Activated naive CD4-positive, alpha-beta T cell treated with anti-CD3 and anti-CD28 coated beads, Interleukin-2, amount 50 U/mL, for 16 hours (primary cell): ENCODE data around the gene HPCAL4.
A peak's percentile ranks its signal among the peaks of the same experiment; 100 is the strongest.

Source experiments
- DNase-seq: peaks from one replicate; pipeline ENCODE4 v3.0.0-alpha.2; 2020

The HPCAL4 gene

DNA sequence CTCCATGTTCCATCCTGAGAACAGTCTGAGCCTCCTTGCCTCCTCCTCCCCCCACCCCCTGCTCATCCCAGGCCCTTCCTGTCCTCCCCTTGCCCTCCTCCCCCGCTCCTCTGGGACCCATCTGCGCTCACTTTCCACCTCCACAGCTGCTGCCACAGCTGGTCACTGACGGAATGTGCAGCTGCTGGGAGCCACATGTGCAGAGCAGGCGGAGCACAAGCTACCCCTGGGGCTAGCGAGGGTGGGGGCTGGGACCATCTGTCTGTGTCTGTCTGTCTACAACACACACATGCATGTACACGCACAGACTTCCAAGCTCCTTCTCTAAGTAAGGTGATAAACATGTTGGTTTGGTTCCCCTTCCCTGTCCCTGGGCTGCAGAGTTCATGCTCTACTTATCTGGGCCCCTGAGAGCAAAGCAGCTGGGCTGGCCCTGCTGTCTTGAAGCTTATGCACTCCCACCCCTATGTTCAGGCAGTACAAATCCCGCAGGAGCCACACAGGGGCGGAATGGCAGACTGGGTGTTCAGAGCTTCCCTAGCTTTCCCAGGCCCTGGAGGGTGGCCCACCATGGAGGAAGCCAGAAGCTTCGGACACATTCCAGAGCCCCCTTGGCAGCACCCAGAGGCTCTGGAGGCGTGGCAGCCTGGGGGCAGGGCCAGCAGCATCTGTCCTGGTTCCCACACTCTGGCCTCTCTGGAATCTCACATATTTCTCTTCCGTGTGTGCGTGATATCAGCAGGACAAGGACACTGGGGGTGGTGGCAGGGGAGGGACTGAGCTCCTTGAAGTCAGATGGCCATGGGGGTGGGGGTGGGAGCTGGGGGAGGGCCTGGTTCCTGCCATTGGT, 44.8 kb downstream of the HPCAL4 start:
- no peak for DNase-seq

DNA sequence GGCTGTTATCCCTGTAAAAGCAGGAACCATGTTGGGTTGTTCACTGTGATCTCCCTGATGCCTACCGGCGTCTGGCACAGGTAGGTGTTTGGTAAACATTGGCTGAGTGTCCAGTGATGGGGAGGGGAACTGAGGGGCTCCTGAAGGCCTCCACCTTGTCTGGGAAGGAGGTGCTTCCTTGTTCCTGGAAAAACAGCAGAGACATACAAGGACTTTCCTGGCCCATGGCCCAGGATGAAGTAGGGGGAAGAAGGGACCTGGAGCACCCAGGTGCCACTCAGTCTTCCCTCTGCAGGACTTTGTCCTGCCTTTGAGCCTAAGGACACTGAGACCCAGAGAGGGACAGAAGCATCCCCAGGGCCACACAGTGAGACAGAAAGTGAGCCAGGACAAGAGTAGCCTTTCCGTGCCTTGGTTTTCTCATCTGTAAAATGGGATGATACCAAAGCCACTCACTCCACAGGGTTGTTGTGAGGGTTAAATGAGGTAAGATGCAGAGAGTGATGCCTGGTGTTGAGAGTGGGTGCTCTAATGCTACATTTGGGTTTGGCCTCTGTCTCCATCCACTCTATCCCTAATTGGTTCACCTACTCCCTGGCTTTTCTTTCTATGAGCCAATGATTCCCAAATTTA, 45.7 kb downstream of the HPCAL4 start:
- no peak for DNase-seq

DNA sequence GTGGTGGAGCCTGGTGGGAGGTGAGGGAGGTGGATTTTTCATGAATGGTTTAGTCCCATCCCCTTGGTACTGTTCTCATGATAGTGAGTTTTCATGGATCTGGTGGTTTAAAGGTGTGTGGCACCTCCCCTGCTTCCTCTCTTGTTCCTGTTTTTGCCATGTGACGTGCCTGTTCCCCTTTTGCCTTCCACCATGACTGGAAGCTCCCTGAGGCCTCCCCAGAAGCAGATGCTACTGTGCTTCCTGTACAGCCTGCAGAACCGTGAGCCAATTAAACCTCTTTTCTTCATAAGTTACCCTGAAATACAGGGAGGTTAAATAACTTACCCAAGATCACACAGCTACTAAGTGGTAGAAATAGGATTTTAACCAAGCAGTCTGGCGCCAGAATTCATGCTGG, 47.5 kb downstream of the HPCAL4 start:
- no peak for DNase-seq

DNA sequence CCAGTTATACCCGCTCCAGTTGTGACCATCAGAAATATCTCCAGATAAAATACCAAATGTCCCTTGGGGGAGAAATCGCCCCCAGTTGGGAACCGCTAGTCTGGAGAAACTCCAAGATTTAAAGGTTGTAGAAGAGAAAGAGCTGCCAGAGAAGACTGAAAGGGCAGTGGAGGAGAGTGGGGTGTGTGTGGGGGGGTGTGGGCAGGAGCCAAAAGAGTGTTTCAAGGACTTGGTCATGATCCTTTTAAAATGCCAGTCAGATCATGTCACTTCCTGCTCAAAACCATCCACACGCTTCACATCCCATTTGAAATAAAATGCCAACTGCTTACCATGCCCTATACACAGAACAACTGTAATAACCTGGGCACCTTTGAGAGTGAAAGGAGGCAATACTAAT, 48.4 kb downstream of the HPCAL4 start:
- no peak for DNase-seq

DNA sequence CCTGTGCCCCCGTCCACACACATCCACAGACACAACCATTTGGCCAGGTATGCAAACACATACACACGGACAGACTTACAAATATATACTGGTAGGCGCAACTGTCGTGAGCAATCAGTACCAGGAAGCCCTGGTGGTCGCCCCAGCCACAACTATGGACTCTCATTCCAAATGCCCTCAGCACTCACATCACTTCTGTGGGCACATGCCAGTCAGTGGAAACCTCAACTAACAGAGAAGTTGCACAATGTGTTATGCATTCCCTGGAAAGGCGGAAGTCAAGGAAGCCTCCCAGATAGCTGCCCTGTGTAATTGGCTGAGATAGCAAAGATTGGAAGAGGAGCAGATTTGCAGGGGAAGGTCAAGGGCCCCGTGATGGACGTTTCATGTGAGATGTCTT, 50.4 kb downstream of the HPCAL4 start:
- no peak for DNase-seq

DNA sequence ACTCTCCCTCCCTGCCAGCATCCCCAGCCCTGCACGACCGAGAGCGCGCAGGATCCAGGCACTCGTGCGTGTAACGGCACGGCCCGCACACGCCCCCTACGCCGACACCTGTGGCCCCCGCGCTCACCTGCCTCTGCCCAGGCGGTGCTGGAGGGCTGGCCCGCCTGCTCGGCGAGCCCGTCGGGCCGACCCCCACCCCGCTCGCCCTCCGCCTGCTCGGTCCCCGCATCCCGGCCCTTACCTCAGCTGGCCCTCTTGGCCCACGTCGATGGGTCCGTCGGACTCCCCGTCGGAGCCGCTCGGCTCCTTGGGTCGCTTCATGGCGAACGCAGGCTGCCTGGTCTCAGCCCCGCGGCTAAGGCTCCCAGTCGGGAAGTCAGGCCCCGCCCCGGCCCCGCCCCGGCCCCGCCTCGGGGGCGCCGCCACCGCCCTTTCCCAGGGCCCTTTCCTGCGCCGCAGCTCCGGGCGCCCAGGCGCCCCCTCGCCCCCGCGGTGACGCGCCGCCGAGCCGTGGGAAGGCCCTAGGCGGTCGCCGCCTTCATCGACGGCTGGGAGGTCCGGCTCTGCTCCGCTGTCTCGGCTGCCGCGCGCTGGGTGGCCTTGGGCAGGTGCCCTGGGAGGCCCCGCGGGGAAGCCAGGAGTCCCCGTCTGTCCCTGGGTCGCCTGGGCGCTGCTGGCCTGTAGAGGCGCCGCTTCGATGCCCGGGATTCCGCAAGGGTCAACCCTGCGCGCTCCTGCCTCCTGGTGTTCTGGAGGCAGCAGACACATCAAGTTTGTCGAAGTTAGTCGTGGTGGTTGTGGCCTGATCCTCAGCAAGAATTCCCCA, 51.7 kb downstream of the HPCAL4 start, which contains the start of gene HEYL:
Gene HEYL (minus strand): TSS at position 339 of the 826 bp plus-strand sequence. CDS start 18 bp downstream, at position 321.
- peak; percentile 71 for DNase-seq

DNA sequence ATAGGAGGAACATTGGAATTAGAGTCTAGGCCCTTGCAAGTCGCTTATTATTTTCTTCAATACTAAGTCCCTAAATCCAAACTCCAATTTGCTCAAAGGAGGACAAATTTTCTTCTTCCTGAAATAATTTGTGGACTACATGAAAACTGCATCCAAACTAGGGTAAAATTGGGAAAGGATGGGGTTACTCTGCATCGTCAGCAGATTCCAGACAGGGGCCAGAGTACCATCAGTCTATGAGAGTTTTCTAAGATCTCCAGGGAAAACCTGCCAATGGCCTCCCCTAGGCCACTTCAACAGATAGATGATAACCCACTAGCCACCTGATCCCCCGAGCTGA, 52.3 kb downstream of the HPCAL4 start:
- DNase-seq, result no peak

DNA sequence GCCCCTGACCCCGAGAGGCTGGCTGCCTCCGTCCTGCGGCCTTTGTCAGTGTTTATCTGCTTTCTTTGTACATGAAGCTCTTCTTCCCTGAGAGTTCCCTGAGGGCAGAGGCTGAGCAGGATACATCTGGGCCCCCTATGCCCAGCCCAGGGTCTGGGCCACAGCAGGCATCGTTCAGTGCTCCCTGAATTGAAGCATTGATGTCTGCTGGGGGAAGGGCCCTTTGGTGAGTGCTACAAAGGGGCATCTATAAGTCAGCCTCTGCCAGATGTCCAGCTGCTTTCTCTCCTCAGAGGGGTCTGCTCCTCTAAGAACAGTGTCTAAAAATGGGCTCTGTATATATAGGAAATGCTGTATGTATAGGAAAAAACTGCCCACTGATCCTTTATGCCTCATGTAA, 53.9 kb downstream of the HPCAL4 start:
- DNase-seq, result no peak

DNA sequence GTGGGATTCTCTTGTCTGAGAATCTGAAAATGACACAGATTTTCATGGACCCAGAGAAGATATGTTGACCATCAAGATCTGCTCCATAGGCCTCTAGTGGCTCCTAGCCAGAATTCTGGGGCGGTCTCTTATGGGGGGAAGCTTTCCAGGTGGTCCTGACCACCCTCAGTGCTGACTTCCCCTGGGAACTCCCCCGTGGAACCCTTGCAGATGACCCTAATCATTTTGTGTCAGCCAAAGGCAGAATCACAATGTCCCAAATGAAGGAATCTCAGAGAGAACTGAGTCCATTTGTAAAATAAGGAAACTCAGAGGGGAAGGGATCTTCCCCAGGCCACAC, 55.4 kb downstream of the HPCAL4 start:
- no peak for DNase-seq

DNA sequence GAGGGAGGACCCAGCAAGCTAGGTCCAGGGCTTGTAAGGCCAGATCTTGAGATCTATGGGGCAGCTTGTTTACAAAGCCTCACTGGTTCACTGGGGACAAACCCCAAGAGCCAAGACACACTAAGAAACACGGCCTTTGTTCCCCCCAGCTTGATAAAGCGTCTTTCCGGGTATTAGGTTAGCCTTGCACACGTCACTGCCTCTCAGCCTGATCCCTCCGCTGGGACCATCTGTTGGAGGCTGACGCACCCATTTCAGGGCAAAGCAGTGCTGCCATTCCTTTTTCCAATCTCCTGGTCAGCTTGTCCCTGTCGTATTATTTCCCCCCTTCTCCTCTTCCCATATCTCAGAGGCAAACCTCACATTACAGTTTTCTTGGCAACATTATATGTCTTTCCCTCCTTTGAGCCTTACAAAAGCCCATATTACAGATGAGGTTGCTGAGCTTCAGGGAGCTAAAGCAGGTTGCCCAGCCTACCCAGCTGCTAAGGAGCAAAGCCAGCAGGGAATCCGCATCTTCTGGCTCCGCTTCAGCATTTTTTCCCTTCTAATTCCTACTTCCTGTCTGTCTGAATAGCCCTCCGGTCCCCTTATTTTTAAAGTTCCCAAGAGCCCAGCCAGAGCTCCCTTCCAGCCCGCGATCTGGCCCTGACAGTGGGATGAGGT, 55.9 kb downstream of the HPCAL4 start:
- DNase-seq, result no peak

DNA sequence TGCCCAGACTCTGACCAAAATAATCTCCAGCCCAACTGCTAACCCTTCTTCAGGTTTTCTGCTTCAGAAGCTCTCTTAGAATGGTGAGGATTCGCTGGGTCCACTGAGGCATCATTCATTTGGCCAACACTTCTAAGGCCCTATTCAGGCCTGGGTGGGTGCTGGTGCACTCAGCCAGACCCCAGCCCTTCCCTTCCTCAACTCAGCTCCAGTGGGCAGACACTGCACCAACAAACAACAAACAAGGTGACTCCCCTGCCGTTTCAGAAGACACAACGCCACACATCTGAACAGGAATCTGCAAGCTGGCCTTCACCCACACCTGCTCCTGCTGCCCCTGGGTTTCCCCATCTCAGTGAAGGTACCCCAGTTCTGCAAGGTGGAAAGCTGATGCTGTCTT, 57.8 kb downstream of the HPCAL4 start:
- DNase-seq, result no peak

DNA sequence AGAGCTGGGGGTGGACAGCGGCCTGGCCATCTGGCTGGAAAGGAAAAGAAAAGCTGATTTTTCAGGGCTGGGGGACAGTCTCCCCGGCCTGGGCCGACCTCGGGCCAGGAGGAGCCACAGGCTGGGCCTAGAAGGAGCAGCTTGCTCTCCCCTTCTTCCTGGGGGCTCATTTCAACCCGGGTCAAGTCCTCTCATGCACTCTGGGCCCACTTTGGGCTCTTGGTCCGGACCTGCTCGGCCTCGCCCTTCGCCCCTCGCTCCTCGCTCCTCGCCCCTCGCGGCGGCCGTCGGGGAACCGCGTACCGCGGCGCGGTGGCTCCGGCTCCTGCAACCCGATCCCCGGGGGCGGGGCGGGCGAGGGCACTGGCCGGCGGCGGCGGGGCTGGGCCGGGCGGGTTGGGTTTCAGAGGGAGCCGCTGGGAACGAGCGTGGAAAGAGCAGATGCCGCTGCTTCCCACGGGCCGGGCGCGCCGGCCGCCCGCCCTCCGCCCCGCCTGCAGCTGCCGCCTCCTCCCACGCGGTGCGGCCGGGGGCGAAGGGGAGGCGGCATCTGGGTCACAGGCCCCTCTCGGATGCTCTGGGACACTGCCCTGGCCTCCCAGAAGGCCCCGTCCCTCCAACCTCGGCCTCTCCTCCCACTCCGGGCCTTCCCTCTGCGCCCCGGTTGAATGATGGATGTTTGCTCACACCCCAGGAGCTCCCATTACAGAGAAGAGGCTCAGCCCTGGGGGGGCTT, 58.4 kb downstream of the HPCAL4 start:
- no peak for DNase-seq

DNA sequence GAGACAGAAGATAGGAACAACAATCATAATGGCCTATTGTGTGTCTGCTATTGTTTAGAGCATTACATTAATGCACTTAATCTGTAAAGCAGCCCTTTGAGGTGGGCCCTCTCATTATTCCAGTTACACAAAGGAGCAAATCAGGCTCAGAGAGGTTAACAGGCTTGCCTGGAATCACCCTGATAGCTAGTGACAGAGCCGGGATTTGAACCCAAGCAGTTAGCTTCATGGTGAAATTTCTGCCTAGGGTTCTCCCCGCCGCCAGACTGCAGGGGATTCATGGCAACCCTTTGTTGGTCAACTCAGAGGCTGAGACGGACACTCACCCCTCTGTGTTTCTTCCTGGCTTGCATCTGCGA, 58.9 kb downstream of the HPCAL4 start:
- DNase-seq, result no peak

DNA sequence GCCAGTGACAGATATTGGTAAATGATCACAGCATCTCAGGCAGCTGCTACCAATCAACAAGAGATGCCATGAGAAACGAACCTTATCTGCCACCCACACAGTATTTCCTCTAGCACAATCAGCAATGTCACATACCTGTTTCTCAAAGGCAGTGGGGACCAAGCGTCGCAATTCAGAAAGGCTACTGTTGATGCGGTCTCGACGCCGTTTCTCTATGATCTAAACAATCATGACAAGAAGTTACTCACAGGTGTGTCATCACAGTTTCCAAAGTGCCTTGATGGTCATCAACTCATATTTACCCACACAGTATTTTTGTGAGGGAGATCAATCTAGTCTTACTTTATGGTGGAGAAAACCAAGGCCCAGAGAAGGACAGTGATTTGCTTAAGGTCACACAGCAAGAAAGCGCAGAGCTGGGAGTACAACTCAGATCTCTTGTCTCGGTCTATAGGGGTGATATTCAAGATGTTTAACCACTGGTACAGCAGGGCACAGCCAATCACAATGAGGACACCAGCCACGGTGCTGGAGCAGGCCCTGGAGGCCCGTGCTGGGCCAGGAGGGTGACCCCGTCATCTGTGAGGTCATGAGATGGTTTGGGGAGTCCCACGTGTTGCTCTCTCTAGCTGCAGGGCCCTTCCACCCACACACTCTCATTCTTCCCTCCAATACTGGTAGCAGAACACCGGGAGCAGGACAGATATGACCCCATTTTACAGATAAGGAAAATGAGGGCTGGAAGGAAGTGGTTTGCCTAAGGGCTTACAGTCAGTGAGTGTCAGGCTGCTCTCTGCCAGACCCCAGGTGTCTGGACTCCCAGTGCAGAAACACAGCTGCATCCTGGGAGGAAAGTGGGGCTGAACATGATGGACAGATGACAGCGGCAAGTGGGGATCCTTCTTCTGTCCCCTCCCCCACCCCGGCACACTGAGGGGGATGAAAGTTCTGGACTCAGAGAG, 59.6 kb downstream of the HPCAL4 start:
- no peak for DNase-seq

DNA sequence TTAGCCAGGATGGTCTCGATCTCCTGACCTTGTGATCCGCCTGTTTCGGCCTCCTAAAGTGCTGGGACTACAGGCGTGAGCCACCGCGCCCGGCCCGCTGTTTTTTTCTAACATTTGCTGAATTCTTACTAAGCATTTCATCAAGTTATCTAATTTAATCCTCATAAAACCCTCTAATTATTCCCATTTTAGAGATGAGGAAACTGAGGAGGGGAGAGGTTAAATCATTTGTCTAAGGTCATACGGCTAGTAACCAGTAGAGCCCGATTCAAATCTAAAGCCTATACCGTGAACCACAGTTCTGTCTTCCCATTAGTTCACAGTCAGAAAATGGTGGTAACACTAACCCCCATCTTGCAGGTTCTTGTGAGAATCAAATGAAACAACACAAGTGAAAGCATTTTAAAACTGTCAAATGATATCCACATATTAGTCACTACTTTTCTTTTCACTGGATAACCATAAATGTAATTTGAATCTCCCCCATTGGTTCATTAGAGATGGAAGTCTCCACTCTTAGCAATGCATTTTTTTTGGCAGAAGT, 62.4 kb downstream of the HPCAL4 start:
- DNase-seq, result no peak
